Breast epithelium (tissue), 3 donors: ENCODE results near the gene KLK8.

Experiments
- CTCF ChIP-seq, 3 donors: fragments of 450-650 bp; IDR thresholded peaks; one replicate each; pipeline ENCODE4 v1.5.1; 2016 to 2017; ENCODE audit warnings: antibody characterized with exemption in 3 of 3, mild to moderate bottlenecking in 3 of 3, moderate library complexity in 3 of 3
- POLR2A ChIP-seq: fragments of 450-650 bp; IDR thresholded peaks from one replicate; pipeline ENCODE4 v1.6.1; 2016; ENCODE audit warnings: antibody characterized with exemption, mild to moderate bottlenecking, moderate library complexity
- POLR2AphosphoS5 ChIP-seq, 3 donors: sonication (generic); formaldehyde crosslinking; IDR thresholded peaks; one replicate each; pipeline ENCODE4 v1.6.1; 2017; ENCODE audit warnings: antibody characterized with exemption in 3 of 3

- TF ChIP-seq POLR2A = no peak
- no peak for TF ChIP-seq CTCF (IDR thresholded peaks at IDR 0.05)
- TF ChIP-seq POLR2AphosphoS5 (IDR thresholded peaks at IDR 0.05) = no peak
Observed at GRCh38 chr19:51025809-51026553, 24.6 kb upstream of the KLK8 start.
